Measurements from ENCODE around the gene THBS2.

Gene THBS2

GRCh38 chr6:169211881-169212280 lies 41.8 kb downstream of the THBS2 start:
- in situ Hi-C loops (cut with HindIII; ENCODE audit: low sequenced_read_pairs): no loop called here
- TF ChIP-seq CTCF (IDR thresholded peaks at IDR 0.05; ENCODE audit: low read depth, low read length, missing control alignments): no peak
- DNase-seq (ENCODE audit: low read depth): no peak
- H3K4me3 ChIP-seq (ENCODE audit: low read depth, low read length): no peak overlapping the region

- in situ Hi-C loops (cut with HindIII; ENCODE audit: low sequenced_read_pairs): no loop called here
- TF ChIP-seq CTCF (IDR thresholded peaks at IDR 0.05; ENCODE audit: low read depth, low read length, missing control alignments): no peak
- DNase-seq (ENCODE audit: low read depth): no peak
- H3K4me3 ChIP-seq (ENCODE audit: low read depth, low read length): no peak overlapping the region
Measured at GRCh38 chr6:169210611-169211010, 43.0 kb downstream of the THBS2 start.

GRCh38 chr6:169208011-169208410 lies 45.6 kb downstream of the THBS2 start:
- in situ Hi-C loops (cut with HindIII; ENCODE audit: low sequenced_read_pairs): no loop called here
- TF ChIP-seq CTCF (IDR thresholded peaks at IDR 0.05; ENCODE audit: low read depth, low read length, missing control alignments): no peak
- H3K4me3 ChIP-seq (ENCODE audit: low read depth, low read length): no peak overlapping the region
- DNase-seq (ENCODE audit: low read depth): no peak

- TF ChIP-seq CTCF (IDR thresholded peaks at IDR 0.05; ENCODE audit: low read depth, low read length, missing control alignments): no peak
- DNase-seq (ENCODE audit: low read depth): no peak
- in situ Hi-C loops (cut with HindIII; ENCODE audit: low sequenced_read_pairs): no loop called here
- no peak overlapping the region for H3K4me3 ChIP-seq (ENCODE audit: low read depth, low read length)
Measured at GRCh38 chr6:169207482-169207881, 46.2 kb downstream of the THBS2 start.

GRCh38 chr6:169205176-169206160 lies 48.2 kb downstream of the THBS2 start:
- no peak overlapping the region for H3K4me3 ChIP-seq (ENCODE audit: low read depth, low read length)
- DNase-seq (ENCODE audit: low read depth): peak; percentile 80
- TF ChIP-seq CTCF (IDR thresholded peaks at IDR 0.05; ENCODE audit: low read depth, low read length, missing control alignments): no peak
- in situ Hi-C loops (cut with HindIII; ENCODE audit: low sequenced_read_pairs): no loop called here

- in situ Hi-C loops (cut with HindIII; ENCODE audit: low sequenced_read_pairs): no loop called here
- no peak overlapping the region for H3K4me3 ChIP-seq (ENCODE audit: low read depth, low read length)
- no peak for DNase-seq (ENCODE audit: low read depth)
- TF ChIP-seq CTCF (IDR thresholded peaks at IDR 0.05; ENCODE audit: low read depth, low read length, missing control alignments): no peak
Measured at GRCh38 chr6:169204167-169204566, 49.5 kb downstream of the THBS2 start.

Data from astrocyte of the cerebellum (primary cell).